ENCODE results near the gene RGS12.

The RGS12 gene

DNA sequence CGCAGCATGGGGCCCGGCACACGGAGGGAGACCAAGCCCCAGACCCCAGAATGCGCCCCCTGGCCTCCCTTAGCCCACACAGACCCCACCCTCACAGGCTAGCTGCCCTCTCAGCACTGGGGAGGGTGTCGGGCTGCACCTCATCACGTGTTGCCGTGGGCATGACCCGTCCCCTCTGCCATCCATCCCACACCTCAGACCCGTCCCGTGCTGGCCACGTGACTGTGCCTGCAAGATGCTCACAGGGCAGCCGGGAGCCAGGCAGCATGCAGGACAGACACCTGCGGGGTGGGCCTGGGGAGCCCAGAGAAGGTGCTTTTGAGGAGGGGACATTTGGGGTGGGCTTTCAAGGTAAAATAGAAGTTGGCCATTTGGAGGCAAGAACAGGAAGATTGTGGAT lies 39.0 kb upstream of the RGS12 start:
- DNase-seq (ENCODE audit: low read depth in 2 of 2), result no peak

DNA sequence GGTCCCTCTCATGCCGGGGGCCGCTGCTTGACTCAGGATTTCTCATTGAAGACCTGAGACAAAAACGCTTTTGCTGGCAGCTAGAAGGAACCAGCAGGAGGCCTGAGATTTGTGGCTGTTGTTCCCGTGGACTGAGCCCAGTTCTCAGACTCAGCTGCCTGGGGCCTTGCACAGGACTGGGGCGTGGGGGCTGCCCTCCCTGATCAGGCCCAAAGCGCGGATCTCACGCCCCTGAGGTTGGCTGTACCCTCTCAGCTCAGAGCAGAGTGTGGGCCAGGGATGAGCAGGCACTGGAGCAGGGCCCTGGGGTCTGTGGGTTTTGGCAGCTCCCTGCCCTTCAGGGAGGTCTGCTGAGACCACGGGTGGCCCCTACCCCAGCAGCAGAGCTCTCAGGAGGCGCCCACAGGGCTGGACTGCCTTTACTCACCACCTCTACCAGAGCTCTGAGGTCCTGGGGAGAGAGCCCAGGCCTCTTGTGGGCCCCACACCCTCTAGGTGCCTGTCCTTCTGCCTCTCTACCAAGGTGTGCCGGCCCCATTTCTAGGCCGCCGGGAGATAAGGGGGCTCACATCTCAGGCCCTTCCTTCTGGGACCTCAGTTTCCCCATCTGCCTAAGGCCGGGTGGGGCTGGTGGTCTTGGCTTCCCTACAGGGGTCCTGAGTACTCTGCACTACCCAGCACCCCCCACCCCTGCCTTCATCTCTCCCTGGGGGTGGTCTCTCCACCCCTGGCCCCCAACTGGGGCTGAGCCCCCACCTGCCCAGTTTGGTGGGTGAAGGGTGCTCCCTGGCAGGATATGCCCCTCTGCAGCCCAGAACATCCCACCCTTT lies 38.3 kb upstream of the RGS12 start:
- no peak for DNase-seq (ENCODE audit: low read depth in 2 of 2)

- no peak for DNase-seq (ENCODE audit: low read depth in 2 of 2)
Measured at GRCh38 chr4:3255611-3256186, 37.1 kb upstream of the RGS12 start.

GRCh38 chr4:3256230-3257102 lies 36.4 kb upstream of the RGS12 start:
- DNase-seq (ENCODE audit: low read depth in 2 of 2), result no peak

GRCh38 chr4:3257103-3257555 lies 35.7 kb upstream of the RGS12 start:
- DNase-seq (ENCODE audit: low read depth in 2 of 2), result no peak

DNA sequence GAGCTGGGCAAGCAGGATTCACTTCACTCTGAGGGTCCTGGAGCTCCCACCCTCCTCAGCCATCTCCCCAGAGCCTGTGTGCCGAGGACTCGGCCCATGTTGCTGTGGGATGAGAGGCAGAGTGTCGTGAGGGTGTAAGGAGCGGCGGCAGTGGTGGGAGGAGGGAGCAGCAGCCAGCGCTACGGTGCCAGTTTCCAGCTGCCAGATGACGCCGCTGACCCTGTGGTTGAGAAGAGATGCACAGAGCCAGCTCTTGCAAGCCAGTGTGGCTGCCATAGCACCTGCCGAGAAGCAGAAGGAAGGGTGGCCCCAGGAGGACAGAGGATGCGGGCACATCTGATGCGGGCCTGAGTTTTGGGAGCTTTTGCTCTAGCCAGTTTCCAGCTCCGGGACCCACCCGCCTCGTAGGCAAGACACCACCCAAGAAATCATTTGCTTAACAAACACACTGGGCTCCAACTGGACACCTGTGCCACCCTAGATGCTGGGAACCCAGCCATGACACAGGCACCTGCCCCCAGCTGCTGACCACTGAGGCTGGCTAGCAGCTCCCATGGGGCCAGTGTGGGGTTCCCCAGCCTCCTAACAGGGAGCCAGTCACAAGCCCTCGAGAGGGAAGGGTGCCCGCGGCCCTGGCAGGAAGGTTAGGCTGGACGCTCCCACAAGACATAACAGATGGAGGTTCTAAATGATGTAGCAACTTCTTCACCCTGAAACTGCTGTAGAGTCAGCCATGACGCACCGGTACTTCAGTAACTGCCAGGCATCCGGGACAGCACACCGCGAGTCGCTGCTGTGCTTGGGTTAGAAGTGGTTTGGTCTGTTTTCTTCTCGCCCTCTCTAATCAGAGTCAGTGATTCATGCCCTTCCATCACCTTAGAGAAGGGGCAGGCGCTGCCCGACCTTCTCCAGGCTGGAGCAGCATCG lies 35.0 kb upstream of the RGS12 start:
- no peak for DNase-seq (ENCODE audit: low read depth in 2 of 2)

GRCh38 chr4:3261411-3262207 lies 31.2 kb upstream of the RGS12 start:
- DNase-seq (ENCODE audit: low read depth in 2 of 2), result no peak

DNA sequence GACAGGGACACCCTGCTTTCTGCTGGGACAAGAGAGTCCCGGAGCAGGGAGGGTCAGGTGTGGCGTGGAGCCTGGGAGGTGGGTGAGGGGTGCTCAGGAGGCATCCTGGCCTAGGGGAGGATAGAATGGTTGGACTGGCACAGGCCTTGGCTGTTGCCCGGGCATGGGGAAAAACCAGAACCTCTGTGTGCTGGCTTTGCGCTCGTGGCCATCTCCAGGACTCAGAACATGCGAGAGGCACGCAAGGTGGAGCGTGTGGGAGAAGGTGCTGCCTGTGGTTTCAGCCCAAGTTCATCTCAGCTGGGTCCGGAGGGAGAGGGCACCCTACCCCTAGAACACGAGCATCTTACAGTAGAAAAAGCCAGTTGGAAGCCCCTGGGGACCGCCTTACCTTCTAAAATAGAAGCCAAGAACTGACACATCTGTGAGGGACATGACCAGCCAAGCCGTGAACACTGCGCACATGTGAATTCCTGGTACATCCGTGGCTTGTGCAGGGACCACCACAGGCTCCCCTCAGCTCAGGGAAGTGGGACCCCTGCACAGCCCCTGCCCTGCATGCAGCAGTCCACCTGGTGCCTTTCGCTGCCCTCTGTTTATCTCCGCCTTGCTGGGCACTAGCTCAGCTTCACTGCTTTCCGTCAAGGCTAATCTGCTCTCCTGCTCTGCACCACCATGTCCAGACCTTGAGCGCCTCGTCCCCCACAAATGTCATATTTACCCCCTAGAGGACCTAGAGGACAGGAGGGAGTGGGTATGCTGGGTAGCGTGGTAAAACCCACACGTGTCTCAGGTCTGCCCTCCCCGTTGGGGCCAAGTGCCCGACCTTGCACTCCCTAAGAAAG lies 30.4 kb upstream of the RGS12 start:
- DNase-seq (ENCODE audit: low read depth in 2 of 2), result no peak

- no peak for DNase-seq (ENCODE audit: low read depth in 2 of 2)
Measured at GRCh38 chr4:3263053-3263875, 29.6 kb upstream of the RGS12 start.

DNA sequence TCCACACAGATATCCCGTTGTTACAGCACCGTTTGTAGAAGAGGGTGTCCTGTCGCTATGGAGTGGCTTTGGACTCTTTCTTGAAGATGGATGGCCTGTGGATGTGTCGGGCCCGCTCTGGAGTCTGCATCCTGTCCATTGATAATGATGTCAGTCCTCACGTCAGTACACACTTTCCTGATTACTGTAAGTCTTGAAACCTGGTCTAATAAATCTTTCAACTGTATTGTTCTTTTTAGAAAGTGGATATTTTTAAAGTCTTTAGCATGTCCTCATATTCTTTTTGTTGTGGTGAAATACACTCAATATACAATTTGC lies 29.0 kb upstream of the RGS12 start:
- no peak for DNase-seq (ENCODE audit: low read depth in 2 of 2)

- DNase-seq (ENCODE audit: low read depth in 2 of 2), result no peak
Measured at GRCh38 chr4:3266076-3266475, 26.7 kb upstream of the RGS12 start.

- no peak for DNase-seq (ENCODE audit: low read depth in 2 of 2)
Measured at GRCh38 chr4:3267576-3268394, 25.0 kb upstream of the RGS12 start.

GRCh38 chr4:3268395-3269104 lies 24.3 kb upstream of the RGS12 start:
- no peak for DNase-seq (ENCODE audit: low read depth in 2 of 2)

- DNase-seq (ENCODE audit: low read depth in 2 of 2), result no peak
Measured at GRCh38 chr4:3269105-3269927, 23.5 kb upstream of the RGS12 start.

- DNase-seq (ENCODE audit: low read depth in 2 of 2), result no peak
Measured at GRCh38 chr4:3269991-3270611, 22.7 kb upstream of the RGS12 start.

DNA sequence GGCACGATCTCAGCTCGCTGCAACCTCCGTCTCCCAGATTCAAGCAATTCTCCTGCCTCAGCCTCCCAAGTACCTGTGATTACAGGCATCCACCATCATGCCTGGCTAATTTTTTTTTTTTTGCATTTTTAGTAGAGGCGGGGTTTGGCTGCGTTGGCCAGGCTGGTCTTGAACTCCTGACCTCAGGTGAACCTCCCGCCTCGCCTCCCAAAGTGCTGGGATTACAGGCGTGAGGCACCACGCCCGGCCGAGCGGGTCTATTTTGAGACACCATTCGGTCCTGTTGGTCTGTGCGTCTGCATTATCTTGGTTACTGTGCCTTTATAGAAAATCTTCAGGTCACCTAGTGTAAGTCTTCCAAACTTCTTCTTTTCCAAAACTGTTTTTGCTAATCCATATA lies 21.7 kb upstream of the RGS12 start:
- DNase-seq (ENCODE audit: low read depth in 2 of 2), result no peak
